Keratinocyte (primary cell): ENCODE measurements around the gene SDHC.

Source experiments
- EZH2 ChIP-seq: IDR thresholded peaks from one replicate; pipeline ENCODE4 v1.6.1; 2012; ENCODE audit warnings: inconsistent platforms, mild to moderate bottlenecking, low read length, moderate library complexity
- TF ChIP-seq, protein P1 (sequence below), 3 experiments: IDR thresholded peaks in 1 of 3; conservative IDR thresholded peaks in 1 of 3; optimal IDR thresholded peaks in 1 of 3; 2 replicates in 2 of 3; 3 replicates in 1 of 3; pipeline versions ENCODE3 to v1.5.1; 2011; ENCODE audit warnings: low read length in 3 of 3, mild to moderate bottlenecking in 3 of 3, moderate library complexity in 2 of 3, control low read depth in 1 of 3, inconsistent platforms in 1 of 3; ENCODE audit not compliant: insufficient read depth in 2 of 3; ENCODE audit errors: extremely low read depth in 1 of 3

DNA sequence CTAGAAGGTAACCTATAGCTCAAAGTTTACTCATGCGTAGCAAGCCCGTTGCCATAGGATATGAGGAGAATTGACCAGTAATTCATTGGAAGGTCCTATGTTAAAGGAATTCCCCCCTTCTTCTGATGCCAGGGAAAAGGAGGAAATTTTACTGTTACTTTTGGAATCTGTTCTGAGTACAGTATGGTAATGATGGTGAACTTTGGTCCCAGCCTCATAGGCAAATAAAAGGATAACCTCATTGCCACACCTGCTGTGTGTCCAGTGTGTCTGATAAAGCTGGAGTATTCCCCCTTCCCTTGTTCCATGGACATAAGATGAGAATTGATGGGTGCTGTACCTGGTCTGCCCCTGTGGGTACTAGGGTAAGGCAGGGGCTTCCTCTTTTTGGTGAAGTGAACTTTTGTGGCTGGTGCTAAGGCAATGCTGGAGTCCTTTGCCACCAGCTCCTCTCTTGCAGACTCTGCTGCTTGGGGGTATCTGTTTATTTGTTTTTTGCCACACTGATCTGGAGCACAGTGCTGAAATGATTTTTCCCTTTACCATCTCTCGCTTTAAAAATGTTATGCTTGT lies 26.6 kb upstream of the SDHC start:
- TF ChIP-seq EZH2 = no peak
- TF ChIP-seq, protein P1, sequence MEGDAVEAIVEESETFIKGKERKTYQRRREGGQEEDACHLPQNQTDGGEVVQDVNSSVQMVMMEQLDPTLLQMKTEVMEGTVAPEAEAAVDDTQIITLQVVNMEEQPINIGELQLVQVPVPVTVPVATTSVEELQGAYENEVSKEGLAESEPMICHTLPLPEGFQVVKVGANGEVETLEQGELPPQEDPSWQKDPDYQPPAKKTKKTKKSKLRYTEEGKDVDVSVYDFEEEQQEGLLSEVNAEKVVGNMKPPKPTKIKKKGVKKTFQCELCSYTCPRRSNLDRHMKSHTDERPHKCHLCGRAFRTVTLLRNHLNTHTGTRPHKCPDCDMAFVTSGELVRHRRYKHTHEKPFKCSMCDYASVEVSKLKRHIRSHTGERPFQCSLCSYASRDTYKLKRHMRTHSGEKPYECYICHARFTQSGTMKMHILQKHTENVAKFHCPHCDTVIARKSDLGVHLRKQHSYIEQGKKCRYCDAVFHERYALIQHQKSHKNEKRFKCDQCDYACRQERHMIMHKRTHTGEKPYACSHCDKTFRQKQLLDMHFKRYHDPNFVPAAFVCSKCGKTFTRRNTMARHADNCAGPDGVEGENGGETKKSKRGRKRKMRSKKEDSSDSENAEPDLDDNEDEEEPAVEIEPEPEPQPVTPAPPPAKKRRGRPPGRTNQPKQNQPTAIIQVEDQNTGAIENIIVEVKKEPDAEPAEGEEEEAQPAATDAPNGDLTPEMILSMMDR (optimal IDR thresholded peaks at IDR 0.05 in 1 of 3, IDR thresholded peaks at IDR 0.05 in 1 of 3, conservative IDR thresholded peaks at IDR 0.05 in 1 of 3; ENCODE audit: extremely low read depth in 1 of 3, insufficient read depth in 2 of 3, low read length in 3 of 3) = no peak
